Mammary epithelial cell (primary cell): ENCODE data around the gene RARB.

Experiments
- EZH2 ChIP-seq: IDR thresholded peaks from 2 replicates; pipeline ENCODE4 v1.6.1; 2012; ENCODE audit warnings: low read length, inconsistent platforms, borderline replicate concordance
- TF ChIP-seq, protein P1 (sequence below), 2 donors: IDR thresholded peaks in 1 of 2; conservative IDR thresholded peaks in 1 of 2; 2 replicates each; pipeline ENCODE4 v1.5.1; 2011 to 2012; ENCODE audit warnings: inconsistent platforms in 2 of 2, low read length in 2 of 2, mild to moderate bottlenecking in 2 of 2, control low read depth in 1 of 2, low read depth in 1 of 2; ENCODE audit not compliant: insufficient read depth in 1 of 2; ENCODE audit errors: extremely low read depth in 1 of 2

DNA sequence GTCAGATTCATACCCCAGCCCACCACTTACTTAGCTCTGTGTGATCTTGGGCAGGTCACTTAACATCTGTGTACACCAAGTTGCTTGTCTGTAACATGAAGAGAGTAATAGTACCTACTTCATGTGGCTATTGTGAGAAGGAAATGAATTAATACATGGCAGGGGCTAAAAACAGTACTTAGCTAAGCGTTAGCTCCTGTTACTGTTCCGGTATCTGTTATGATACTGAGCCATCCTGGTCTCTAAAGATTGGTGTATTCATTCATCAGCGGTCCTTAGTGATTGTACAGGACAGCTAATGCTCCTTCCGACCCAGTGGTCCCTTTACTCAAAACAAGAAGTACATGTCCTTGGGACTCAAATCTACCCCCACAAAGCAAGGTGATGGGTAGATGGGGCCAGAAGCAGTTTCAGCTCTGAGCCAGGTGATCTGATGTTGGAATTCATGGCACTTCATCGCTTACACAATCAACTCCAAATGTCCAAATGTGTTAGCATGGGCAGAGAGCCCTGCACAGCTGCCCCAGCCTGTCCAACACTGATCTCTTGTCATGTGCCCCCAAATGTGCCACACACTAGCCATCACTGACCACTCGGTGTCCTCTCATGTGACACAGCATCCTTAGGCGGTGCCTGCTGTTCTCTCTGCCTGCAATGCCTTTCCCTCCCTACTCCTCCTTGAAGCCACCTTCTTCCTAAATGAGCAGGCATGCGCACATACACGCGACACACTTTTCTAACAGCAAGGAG lies 84.1 kb downstream of the RARB start:
- TF ChIP-seq, protein P1, sequence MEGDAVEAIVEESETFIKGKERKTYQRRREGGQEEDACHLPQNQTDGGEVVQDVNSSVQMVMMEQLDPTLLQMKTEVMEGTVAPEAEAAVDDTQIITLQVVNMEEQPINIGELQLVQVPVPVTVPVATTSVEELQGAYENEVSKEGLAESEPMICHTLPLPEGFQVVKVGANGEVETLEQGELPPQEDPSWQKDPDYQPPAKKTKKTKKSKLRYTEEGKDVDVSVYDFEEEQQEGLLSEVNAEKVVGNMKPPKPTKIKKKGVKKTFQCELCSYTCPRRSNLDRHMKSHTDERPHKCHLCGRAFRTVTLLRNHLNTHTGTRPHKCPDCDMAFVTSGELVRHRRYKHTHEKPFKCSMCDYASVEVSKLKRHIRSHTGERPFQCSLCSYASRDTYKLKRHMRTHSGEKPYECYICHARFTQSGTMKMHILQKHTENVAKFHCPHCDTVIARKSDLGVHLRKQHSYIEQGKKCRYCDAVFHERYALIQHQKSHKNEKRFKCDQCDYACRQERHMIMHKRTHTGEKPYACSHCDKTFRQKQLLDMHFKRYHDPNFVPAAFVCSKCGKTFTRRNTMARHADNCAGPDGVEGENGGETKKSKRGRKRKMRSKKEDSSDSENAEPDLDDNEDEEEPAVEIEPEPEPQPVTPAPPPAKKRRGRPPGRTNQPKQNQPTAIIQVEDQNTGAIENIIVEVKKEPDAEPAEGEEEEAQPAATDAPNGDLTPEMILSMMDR (conservative IDR thresholded peaks at IDR 0.05 in 1 of 2, IDR thresholded peaks at IDR 0.05 in 1 of 2; ENCODE audit: extremely low read depth in 1 of 2, insufficient read depth in 1 of 2, low read depth in 1 of 2, low read length in 2 of 2): no peak
- TF ChIP-seq EZH2: no peak
